Activated CD8-positive, alpha-beta memory T cell treated with anti-CD3 and anti-CD28 coated beads, Interleukin-2, amount 50 U/mL, for 4 hours (primary cell): ENCODE measurements around the gene CDH10.

ENCODE experiments used
- DNase-seq: peaks from one replicate; pipeline ENCODE4 v3.0.0-alpha.2; 2020

The CDH10 gene

DNA sequence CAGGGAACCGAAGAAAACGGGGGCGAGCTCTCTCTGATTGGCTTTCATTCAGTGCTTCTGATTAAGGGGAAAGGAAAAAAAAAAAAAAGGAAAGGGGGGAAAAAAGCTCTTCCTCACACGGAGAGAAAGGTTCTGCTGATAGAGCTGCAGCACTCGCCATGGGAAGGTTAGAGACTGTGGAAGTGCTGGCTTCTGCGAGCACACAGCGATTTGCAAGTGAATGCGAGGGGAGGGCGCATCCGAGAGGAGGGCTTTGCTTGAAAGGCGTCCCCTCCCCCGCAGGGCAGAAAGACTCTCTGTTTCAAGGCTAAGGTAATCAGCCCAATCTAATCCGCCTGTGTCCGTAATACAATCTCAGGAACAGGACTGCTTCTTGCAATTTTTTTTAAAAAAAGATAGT lies at the start of gene CDH10:
Gene CDH10, minus strand, starts transcription at position 218 of the 400 bp plus-strand sequence. CDS start 51,488 bp downstream, outside the sequence.
- no peak for DNase-seq

DNA sequence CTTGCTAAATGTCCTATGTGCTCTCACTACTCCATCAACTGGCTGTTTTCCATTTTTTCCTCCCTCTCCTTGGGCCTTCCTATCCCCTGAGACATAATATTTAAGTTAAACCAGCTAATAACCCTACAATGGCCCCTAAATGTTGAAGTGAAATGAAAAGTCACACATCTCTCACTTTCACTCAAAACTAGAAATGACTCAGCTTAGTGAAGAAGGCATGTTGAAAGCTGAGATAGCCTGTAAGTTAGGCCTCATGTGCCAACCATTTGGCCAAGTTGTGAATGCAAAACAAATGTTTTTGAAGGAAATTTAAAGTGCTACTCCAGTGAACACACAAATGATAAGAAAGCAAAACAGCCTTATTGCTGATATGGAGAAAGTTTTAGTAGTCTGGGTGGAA lies 48.8 kb upstream of the CDH10 start:
- no peak for DNase-seq

DNA sequence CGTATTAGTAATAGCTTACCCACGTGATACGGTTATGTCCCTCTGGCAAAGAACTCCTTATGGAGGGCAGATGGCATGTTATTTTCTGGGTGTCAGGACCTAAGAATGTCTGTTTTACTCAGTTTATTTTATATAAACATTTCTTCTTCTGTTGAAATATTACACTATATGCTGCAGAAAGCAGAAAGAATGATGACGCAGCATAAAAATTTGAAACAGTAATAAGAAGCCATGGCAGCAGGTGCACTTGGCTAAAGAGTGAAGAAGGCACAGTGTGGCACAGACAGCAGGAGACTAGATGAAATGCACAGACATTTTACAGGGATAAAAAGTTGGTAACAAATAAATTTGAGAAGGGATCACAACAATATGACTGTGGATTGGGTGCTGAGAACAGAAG lies 46.3 kb upstream of the CDH10 start:
- DNase-seq, result no peak

DNA sequence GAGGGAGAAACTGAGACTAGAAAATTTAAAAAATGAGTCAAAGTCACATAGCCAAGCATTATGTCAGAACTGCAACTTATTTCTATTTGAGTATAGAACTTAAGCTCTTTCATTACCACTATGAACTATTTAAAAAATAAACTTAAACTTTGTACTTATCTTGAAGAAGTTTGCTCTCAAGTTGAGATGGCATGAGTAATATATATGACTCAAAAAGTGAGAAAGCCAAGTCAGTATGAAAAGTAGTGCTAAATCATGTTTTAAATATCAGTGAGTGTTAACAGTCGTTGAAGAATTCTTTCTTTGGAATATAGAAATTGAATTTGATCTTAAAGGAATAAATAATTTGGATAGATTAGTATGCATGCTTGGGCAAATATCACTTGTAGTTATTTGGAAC lies 36.3 kb upstream of the CDH10 start:
- no peak for DNase-seq

DNA sequence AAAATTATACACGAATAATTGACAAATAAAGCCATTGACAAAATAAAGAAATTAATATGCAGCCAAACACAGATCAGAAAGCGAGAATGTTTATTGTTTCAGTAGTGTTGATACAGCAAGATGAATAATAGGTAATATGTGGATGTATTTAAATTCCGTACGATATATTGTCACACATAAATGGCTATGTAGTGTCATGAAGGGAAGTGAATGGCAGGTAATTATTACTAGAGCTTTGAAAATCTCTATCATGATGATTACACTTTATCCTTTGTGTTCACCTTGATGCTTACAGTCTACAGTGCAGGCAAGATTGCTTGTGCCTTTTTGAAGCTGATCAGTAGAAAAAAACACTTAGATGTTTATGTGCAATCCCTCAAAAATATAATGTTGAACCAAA lies 23.3 kb upstream of the CDH10 start:
- DNase-seq, result no peak

DNA sequence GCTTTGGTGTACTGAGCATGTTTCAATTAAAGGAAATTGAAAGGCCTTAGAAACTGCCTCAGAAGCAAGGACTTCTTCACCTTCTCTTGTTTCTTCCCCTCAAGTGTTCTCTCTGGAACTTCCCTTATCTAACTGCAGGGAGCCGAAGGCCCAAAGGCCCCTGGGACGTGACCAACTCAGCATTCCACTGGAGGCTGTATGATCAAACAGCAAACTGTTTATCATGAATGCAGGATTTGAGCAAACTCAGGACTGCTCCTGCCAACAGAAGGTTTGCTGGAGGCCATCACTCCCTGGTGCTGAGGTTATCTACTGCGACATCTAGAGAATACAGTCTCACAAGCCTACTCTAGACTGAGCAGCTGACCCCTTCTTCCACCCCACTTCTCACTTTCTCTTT lies 4.8 kb upstream of the CDH10 start:
- DNase-seq, result no peak

DNA sequence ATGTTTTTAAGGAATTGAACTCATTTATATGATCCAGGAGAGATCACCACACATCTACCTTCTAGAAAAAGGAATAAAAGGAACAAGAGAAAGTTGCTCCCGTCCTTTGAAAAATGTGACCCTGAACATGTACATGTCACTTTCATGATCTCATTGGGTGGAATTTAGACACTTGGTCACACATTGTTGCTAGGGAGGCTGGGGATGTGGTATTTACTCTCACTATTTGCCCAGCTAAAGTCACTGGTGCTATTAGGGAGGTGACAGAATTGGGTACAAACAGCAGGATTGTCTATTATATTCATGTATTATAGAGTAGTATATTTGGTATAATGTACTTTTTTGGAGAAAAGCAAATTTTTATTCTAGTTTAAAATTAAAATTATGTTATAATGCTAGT lies 2.1 kb upstream of the CDH10 start:
- DNase-seq, result no peak

DNA sequence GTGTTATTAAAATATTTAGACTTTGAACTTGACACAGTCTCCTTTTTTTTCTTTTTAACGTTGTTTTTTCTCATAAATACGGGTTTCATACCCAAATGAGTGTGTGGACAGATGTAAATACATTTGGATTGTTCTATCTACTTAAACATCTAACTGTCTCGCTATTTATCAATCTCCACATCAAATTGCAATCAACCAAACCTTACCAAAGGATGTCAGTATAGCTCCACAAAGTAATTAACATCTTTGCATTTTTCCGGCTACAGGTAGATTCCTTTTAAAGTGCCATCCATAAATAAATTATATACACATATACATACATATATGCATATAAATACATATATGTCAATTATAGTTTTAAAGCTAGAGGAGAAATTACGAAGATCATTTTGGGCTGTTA lies 705 bp upstream of the CDH10 start:
- no peak for DNase-seq

DNA sequence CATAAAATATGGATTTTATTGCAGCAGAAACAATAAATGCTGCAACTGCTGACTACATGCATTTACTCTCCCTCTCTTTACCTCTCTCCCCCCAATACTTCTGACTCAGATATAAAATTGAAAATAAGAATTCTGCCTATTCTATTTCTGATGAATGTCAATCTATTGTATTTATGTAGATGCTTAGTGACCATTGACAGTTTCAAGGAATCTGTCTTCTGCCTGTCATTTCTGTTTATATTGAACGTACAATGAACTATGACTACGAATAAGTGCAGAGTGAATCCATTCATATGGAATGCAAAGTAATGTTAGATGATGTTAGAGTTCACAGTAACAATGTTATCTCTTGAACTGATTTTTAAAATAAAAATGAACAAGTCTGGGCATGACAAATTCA lies 898 bp downstream of the CDH10 start:
- DNase-seq, result no peak

DNA sequence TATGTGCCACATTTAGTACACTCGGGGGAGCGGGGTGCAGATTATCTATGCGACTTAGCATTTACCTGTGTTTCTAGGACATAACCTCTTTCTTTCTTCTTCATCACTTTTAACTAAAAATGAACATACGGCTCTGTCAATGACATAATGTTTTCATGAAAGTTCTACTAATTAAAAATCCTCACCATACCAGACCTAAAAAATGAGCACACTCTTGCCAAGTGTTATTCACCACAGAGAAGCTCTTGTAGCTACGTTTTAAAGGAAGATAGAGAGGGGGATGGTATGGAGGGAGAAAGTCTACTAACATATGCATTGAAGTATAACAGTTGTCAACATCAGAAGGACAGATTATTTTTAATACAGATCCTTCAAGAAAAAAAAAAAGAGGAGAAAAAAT lies 1.6 kb downstream of the CDH10 start:
- DNase-seq, result no peak

DNA sequence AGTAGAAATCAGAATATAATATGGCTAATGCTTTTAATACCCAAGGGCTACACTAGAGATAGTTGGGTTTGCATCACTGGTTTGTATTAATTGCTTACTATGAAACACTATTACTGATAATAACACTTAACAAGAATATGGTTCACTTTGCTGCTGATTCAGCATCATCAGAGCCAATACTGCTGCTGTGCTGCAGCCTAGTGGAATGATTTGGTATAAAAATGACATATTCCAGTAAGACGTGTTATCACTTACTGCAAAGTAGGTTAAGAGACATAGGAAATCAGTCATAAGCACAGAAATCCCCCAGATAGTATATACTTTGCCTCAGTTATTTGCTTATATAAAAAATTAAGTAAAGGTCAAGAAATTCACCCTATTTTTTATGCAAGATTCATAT lies 2.8 kb downstream of the CDH10 start:
- DNase-seq, result no peak

DNA sequence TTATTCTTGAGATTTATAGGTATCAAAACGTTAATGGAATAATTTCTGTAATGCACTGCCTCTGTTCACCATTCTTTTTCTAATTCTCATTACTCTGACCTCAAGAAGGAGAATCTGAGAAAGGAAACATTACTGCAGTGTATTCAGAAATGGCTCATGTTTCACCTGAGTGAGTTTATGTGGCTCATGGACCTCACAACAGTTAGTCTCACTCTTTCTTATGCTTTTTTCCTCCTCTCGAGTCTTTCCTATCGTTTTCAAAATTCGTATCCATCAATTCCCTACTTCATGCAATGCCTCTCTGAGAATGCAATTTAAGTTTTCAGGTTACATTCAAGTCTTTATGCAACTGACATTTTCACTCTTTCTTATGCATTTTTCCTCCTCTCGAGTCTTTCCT lies 9.6 kb downstream of the CDH10 start:
- DNase-seq, result no peak

DNA sequence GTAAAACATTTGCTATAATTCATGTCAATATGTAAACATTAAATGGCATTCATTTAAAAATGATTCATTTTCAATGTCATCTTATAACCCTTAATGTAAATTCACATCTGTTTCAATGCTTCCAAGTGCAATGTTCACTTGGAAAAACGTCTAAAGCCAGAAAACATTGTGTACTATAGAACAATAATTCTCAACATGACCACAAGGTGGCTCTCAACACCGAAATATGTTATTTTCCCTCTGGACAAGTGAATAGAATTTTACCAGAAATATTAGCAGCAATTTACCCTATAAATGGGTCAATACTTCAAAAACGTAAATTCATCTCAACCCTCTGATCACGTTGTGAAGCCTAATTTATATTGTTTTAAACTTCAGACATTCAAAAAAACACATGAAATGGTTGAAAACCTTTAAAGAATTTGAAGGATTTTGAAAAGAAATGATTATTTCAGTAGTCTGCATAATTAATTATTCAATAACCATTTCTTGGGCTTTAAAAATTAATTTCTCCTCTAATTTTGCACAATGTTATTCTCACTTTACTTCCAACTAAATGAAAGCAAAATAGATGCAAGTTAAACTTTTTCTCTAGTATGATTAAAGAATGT lies 11.0 kb downstream of the CDH10 start:
- no peak for DNase-seq

DNA sequence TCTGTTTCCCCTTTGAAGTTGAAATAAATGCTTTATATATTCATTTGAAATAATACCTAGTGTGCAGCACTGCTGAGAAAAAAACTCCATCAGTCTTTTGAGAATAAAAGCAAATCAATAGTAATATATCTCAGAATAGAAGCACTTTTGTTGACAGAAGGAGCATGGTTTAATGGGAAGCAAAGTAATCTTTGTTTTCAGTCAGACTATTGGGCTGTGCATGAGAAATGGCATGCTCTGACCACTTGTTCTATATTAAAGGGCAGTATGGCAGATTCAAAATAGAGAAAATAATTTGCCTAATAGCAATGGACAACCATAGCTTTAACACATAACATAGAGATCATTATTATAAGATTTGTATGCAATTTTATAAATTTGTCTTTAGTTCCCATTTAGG lies 12.4 kb downstream of the CDH10 start:
- no peak for DNase-seq

DNA sequence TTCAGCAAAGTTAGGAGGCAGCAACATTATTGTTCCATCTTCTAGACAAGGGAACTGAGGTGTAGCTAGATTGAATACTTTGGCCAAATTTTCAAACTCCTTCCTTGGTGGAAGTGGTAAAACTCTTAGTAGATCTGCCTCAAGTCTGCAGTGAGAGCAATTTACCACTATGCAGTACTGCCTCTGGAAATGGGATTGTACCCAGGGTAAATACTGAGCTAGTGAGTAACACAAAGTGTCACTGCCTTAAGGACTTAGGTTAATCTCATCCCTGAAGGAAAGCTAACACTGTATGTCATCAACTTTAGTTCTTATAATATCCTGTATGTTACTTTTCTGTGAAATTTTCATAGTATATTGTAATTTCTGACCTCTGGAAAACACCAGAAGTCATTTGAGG lies 13.9 kb downstream of the CDH10 start:
- DNase-seq, result no peak

DNA sequence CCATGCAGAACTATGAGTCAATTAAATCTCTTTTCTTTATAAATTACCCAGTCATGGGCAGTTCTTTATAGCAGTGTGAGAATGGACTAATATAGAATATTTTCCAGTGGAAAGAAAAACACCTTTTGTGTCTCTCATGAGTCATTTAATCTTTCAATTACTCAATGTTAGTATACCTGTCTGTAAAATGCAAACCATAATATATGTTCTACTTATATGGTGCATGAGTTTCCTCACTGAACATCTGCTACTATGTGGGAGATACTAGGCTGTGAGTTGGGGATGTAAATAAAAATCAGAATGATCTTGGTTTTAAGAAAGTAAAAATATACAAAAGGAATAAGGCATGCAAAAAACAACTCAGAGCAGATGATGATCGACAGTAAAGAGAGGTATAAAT lies 15.0 kb downstream of the CDH10 start:
- DNase-seq, result no peak

DNA sequence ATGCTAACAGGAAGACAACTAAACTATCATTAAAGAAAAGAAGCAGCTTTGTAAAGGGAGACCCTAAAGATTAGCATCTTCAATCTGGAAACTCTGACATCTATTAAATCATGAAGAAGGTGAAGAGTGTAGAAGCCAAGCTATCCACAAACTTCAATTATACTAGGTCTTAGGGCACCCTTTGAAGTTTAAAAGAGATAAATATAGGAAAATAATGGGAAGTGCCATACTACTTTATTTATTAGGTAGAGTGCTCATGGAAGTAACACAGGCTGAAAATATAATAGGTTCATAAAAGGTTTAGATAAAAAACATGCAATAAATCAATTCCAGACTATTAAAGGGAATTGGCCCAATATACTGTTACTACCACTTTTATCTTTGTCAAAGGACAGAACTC lies 19.9 kb downstream of the CDH10 start:
- no peak for DNase-seq

DNA sequence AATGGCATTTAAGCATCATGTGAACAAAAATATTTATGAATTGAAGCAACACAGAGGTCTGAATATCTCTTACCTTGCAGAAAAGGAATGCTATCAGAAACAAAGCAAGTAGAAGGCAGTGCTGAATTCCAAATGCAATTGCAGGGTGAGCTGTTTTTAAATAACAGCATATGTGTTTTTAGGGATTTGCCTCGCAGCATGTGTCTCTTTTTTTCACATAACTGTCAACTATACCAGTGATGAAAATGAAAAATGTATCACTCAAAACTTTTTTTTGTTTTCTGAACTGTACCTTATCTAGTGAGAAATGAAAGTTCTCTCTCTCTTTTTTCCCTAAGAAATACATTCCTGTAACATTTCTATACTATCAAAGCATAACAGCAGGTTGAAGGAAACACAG lies 21.2 kb downstream of the CDH10 start:
- no peak for DNase-seq

DNA sequence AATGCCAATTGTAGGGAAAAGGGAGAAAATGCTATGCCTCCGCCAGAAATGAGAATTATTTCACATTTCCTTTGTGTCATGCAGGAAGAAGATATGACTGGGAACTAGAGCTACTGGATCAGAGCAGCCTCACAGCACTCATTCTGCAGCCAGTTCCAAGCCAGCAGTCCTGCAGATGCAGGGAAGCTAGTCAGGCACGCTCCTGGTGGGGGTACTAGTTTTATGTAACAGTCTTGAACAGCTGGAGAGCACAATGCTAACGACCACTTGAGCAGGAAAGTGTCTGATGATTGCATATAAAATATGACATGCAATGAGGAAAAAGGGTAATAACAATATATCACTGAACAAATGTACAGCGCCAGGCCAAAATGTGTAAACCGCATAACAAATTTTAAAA lies 21.7 kb downstream of the CDH10 start:
- no peak for DNase-seq

DNA sequence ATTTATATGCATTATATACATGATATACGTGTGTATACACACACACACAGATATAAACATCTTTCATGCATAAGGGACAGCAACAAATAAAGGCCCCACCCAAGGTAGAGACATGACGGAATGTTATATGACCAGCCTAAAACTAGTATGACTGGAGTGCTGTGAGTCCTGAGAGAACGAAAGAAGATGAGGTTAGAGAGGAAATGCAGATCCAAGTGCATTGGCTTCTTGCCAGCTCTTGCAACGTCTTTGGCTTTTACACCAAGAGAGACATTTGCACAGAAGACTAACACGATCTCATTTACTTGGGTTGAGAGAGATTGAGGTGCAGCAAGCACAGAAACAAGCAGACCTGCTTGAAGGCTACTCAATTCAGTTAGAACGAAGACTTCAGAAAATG lies 23.0 kb downstream of the CDH10 start:
- no peak for DNase-seq

DNA sequence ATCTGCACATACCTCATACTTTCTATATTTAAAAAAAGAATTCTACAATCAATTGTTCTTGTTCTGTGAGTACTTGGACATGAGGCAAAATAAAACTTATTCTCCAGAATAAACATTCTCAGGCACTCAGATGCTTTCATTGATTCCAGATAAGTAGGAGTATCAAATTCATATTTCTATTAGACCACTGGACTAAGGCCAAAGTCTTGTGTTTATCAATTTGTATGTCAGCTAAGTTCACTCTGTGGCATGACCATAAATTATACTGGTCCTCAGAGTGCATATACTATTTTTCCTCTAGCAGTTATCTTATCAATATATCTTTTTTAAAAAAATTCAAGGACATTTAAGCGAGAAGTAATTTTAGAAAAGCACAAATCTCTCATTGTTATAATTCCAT lies 28.2 kb downstream of the CDH10 start:
- no peak for DNase-seq

DNA sequence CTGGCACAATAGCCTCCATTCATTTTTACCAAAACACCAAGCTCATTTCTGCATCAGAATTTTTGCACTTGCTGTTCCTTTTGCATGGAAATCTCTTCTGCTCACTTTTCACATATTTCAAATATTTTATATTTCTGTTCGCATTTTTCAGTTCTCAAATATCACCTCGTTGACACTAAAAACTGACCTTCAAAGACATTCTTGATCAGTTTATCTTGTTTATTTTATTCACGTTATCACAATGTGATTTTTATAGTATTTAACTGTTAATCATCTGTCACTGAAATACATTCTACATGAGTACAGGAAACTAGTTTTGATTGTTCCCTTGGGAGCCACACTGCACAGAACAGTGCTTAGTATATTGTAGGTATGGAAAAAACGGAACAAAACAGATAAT lies 29.6 kb downstream of the CDH10 start:
- DNase-seq, result no peak

DNA sequence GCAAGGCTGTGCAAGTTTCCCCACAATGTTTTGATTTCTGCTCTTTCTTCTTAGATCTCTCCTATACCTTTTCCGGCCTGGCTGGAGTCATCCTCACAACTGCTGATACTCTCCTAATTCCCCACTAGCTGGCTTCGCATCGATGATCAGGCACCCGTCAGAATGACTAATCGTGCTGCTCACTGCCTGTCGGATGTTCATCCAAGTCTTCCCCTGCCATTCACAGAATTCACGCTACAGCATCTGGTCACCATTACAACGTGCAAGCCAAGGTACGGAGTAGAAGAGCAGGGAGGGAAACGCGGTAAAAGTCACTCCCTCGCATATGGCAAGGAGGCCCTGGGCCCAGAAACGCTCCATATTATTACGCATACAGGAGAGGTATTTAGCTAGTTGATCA lies 35.1 kb downstream of the CDH10 start:
- DNase-seq, result no peak

DNA sequence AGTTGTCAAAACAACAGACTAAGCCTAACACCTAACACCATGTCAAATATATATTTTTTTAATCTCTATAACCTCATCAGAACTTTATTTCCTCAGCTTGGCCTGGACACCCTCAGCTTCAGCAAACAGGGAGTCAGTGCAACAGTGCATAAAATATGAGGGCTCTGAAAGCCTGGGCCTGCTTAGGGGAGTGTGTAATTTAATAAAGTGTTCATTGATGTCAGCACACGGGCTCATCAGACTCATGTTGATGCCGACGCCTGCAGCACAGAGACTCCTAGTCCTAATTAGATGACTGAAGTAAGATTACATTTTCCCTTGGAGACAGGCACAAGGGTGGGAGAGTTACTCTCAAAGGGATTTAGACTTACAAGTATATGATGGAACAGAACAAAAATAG lies 37.8 kb downstream of the CDH10 start:
- DNase-seq, result no peak

DNA sequence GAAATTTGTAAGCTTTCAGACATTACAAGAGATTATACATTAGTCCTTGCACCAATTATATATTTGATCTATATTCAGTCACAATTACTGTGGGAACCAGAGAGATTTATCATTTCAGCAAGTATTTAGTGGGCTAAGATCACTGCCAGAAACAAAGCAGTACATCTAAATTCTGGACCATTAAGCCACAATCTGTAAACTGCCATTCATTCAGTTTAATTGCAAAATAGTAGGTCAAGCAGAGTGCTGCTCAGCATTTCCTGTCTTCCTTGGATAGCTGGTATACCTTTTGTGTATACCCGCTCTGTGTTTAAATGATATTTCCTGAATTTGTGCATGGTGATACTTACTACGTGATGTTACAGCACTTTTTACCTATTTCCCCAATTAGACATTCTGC lies 42.6 kb downstream of the CDH10 start:
- DNase-seq, result no peak

DNA sequence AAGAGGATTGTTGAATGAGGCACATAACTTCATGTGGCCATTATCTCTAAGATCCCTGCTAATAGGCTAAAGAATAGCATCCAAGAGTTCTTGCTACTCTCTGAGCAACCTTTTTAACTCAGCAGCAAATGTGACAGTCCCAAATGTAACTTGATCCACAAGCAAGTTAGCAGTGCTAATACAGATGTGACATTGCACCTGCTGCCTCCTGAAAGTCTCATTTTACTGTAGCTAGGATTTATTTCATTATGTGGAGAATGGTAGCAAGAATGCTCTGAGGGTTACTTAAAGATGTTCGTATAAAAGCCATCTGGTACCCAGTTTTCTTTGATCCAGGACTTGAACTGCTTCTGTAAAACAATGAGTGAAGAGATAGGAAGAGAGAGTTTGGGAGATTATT lies 45.8 kb downstream of the CDH10 start:
- DNase-seq, result no peak
